Heart right ventricle (tissue), 16 donors: ENCODE data around the gene ZC3H8. TPM values are rescaled to one million over a fixed set of nuclear protein-coding genes. Genes with fewer than 3 reads are reported as not detected.

Source experiments
- ATAC-seq, 8 donors: fragments of 200-7000 bp; cut with Tn5 transposase; one replicate each; pipeline ENCODE4 v1.9.1; 2020; ENCODE audit warnings: mild to moderate bottlenecking in 8 of 8, moderate library complexity in 8 of 8, moderate number of reproducible peaks in 1 of 8
- DNase-seq, 2 donors: peaks; one replicate each; pipeline ENCODE4 v3.0.0-alpha.2; 2020
- H3K27ac ChIP-seq, 10 donors: fragments of 200-600 bp; sonication (generic) in 2 of 10; one replicate each; pipeline versions ENCODE4 v1.5.0 to v1.8.0; 2020 to 2022; ENCODE audit warnings: mild to moderate bottlenecking in 3 of 10
- H3K27me3 ChIP-seq, 7 donors: fragments of 200-600 bp; one replicate each; pipeline ENCODE4 v1.8.0; 2021 to 2022; ENCODE audit warnings: mild to moderate bottlenecking in 2 of 7
- H3K36me3 ChIP-seq, 9 donors: fragments of 200-600 bp; sonication (generic) in 1 of 9; one replicate each; pipeline versions ENCODE4 v1.5.0 to v1.8.0; 2020 to 2022; ENCODE audit warnings: mild to moderate bottlenecking in 2 of 9
- H3K4me1 ChIP-seq, 9 donors: fragments of 200-600 bp; sonication (generic) in 1 of 9; one replicate each; pipeline versions ENCODE4 v1.5.0 to v1.8.0; 2020 to 2022; ENCODE audit warnings: mild to moderate bottlenecking in 4 of 9
- H3K4me3 ChIP-seq, 10 donors: fragments of 200-600 bp; sonication (generic) in 2 of 10; one replicate each; pipeline versions ENCODE4 v1.5.0 to v1.8.0; 2020 to 2022; ENCODE audit warnings: mild to moderate bottlenecking in 7 of 10, moderate library complexity in 2 of 10
- H3K9me3 ChIP-seq, 11 donors: fragments of 200-600 bp in 10 of 11; sonication (generic) in 2 of 11; one replicate each; pipeline versions ENCODE4 v1.5.0 to v1.8.0; 2013 to 2022; ENCODE audit warnings: mild to moderate bottlenecking in 2 of 11, control low read depth in 1 of 11, moderate library complexity in 1 of 11
- WGBS, 2 donors: extraction: QIAGEN DNeasy Blood & Tissue Kit; methylation state at CpG; one replicate each; pipeline ENCODE4 v1.1.7; 2013; ENCODE audit warnings: inconsistent platforms in 1 of 2; 5-methylcytosine and 5-hydroxymethylcytosine counted together
- intact Hi-C, 10 donors: fragments of 100-400 bp; cut with DNase I; formaldehyde crosslinking; loops; one replicate each; pipeline versions ENCODE4 v1.11.1 to v1.14.2; 2022
- polyA plus RNA-seq, 2 donors: library from polyadenylated mRNA; stranded (reverse); fragments of 200-250 nt; gene quantifications; one replicate each; pipeline ENCODE4 v1.2.3, GENCODE V29; 2013
- total RNA-seq, 10 donors: library from RNA; stranded (reverse); fragmentation: NEBNext Ultra II Directional in 3 of 10; extraction: Animal tissue kit (Norgen Biotek cat#: 25700) in 3 of 10; gene quantifications; one replicate each; pipeline versions ENCODE4 v1.2.1 to v1.2.4, GENCODE V29; 2021 to 2023
- TF ChIP-seq, protein P1 (sequence below), 9 donors: fragments of 200-600 bp; sonication (generic) in 2 of 9; IDR thresholded peaks; one replicate each; pipeline versions ENCODE4 v1.5.0 to v1.8.0; 2021 to 2022; ENCODE audit warnings: antibody characterized with exemption in 9 of 9, mild to moderate bottlenecking in 5 of 9, moderate library complexity in 1 of 9
- donor health status: Arrhythmogenic right ventricular cardiomyopathy.
- donor health status: ischemic (EF 13 %, LVEDD 7.1; RV severe dilation, severe dysfunction).
- donor health status: healthy with polysubstance abuse.
- donor health status: DM: no; HTN: yes; CAD: no.
- donor health status: DM: no; HTN: no; CAD: no.
- donor health status: ischemic (EF 25% LVEDD 6.9; RV normal size, moderate dysfunction).
- donor health status: ischemic (EF 25% LVEDD 5.7; RV mildly dilated, moderate dysfunction).
- donor health status: healthy.
- donor health status: DM: yes; HTN: yes; CAD: no.
- donor health status: Ischemic cardiomyopathy.
- donor health status: ischemic (EF 35%, LVEDD 5.7; RV mildly dilated, moderate dysfunction).
- donor health status: nonischemic (EF 11% LVEDD 7.7; RV severe dilation, severe dysfunction).
- donor health status: DM: yes; HTN: yes; CAD: no.
- donor health status: PGD.
- donor health status: ischemic (EF 29% LVEDD 5.4; RV normal size, mild dysfunction).
- donor health status: nonischemic (EF 23%, LVEDD 6.1; RV moderate dilation, normal function).

The ZC3H8 gene
- total and polyA plus RNA-seq, 12 donors: 4.2 to 13.3 (median 9.8) TPM

DNA sequence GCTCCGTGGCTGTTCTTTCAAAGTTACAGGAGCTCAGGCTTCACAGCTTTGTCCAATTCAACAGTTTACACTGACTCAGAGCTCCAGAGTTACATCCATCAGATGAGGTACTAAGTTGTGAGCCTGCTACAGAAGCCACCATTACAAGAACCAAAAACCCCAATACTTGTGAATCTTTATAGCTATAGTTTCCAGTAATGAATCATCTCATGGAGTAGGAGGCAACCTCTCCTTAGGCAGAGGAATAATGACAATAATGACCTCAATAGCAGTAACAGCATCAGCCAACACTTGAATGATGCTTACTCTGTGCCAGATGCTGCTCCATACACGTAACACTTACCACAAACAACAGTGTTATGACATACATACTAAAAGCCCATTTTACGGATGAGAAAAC, 3.6 kb downstream of the ZC3H8 start:
- intact Hi-C loops: loop anchor here in 8 of 10 donors (10.0 kb wide), 6 partner anchors 64 to 356 kb away; partner anchors contain the start of genes TMEM87B (in 4 of the 8), CHCHD5 (in 1 of the 8), MERTK (in 1 of the 8) and RGPD8 (in 1 of the 8)

GRCh38 chr2:112244854-112245253, 10.0 kb downstream of the ZC3H8 start:
- H3K27ac ChIP-seq: no peak overlapping the region
- intact Hi-C loops: loop anchor here in 1 of 10 donors (10.0 kb wide), 1 partner anchor 120 kb away; no protein-coding TSS in a partner anchor
- ATAC-seq: no peak
- TF ChIP-seq, protein P1, sequence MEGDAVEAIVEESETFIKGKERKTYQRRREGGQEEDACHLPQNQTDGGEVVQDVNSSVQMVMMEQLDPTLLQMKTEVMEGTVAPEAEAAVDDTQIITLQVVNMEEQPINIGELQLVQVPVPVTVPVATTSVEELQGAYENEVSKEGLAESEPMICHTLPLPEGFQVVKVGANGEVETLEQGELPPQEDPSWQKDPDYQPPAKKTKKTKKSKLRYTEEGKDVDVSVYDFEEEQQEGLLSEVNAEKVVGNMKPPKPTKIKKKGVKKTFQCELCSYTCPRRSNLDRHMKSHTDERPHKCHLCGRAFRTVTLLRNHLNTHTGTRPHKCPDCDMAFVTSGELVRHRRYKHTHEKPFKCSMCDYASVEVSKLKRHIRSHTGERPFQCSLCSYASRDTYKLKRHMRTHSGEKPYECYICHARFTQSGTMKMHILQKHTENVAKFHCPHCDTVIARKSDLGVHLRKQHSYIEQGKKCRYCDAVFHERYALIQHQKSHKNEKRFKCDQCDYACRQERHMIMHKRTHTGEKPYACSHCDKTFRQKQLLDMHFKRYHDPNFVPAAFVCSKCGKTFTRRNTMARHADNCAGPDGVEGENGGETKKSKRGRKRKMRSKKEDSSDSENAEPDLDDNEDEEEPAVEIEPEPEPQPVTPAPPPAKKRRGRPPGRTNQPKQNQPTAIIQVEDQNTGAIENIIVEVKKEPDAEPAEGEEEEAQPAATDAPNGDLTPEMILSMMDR (IDR thresholded peaks at IDR 0.05): no peak
- no peaks in the 10 kb centered on the region for H3K9me3 ChIP-seq
- 96% methylated on average over 1 of the region's 1 CpG for WGBS, 2 donors
- H3K4me3 ChIP-seq: no peak overlapping the region
- peaks cover 0 to 80% (median 9%) of the 10 kb centered on the region in 9 donors for H3K36me3 ChIP-seq
- DNase-seq: no peak
- no peaks in the 10 kb centered on the region for H3K27me3 ChIP-seq
- no peaks in the 10 kb centered on the region for H3K4me1 ChIP-seq

More for the DNA sequence above, 3.6 kb downstream of the ZC3H8 start:
- H3K9me3 ChIP-seq: no peaks in the 10 kb centered on the region
- no peaks in the 10 kb centered on the region for H3K27me3 ChIP-seq
- H3K36me3 ChIP-seq: peaks cover 0 to 43% (median 9%) of the 10 kb centered on the region in 9 donors
- H3K4me1 ChIP-seq: peaks cover 0 to 33% (median 14%) of the 10 kb centered on the region in 9 donors
- DNase-seq (no peak), ATAC-seq (no peak)
- no peak overlapping the region for H3K4me3 ChIP-seq
- 85 to 89% methylated on average over 3 of the region's 3 CpGs for WGBS, 2 donors
- TF ChIP-seq, protein P1 (IDR thresholded peaks at IDR 0.05): no peak
- H3K27ac ChIP-seq: no peak overlapping the region

GRCh38 chr2:112243233-112243632, 11.6 kb downstream of the ZC3H8 start:
- Histone ChIP-seq H3K36me3 (peaks cover 0 to 64% (median 3%) of the 10 kb centered on the region in 9 donors), H3K27ac (no peak overlapping the region), H3K4me3 (no peak overlapping the region), H3K9me3 (no peaks in the 10 kb centered on the region), H3K27me3 (no peaks in the 10 kb centered on the region), H3K4me1 (peaks cover 0 to 3% (median 0%) of the 10 kb centered on the region in 9 donors)
- WGBS, 2 donors: 96% methylated on average over 4 of the region's 4 CpGs
- ATAC-seq: no peak
- TF ChIP-seq, protein P1 (IDR thresholded peaks at IDR 0.05): no peak
- DNase-seq: no peak
- intact Hi-C loops: loop anchor here in 1 of 10 donors (10.0 kb wide), 1 partner anchor 118 kb away; no protein-coding TSS in a partner anchor

GRCh38 chr2:112242384-112242783, 12.5 kb downstream of the ZC3H8 start:
- WGBS, 2 donors: 89 to 93% methylated on average over 3 of the region's 3 CpGs
- ATAC-seq (no peak), DNase-seq (no peak)
- Histone ChIP-seq H3K27me3 (no peaks in the 10 kb centered on the region), H3K36me3 (peaks cover 0 to 56% (median 0%) of the 10 kb centered on the region in 9 donors), H3K27ac (no peak overlapping the region), H3K9me3 (no peaks in the 10 kb centered on the region), H3K4me3 (no peak overlapping the region), H3K4me1 (peaks cover 0 to 3% (median 0%) of the 10 kb centered on the region in 9 donors)
- intact Hi-C loops: loop anchor here in 1 of 10 donors (10.0 kb wide), 1 partner anchor 118 kb away; no protein-coding TSS in a partner anchor
- TF ChIP-seq, protein P1 (IDR thresholded peaks at IDR 0.05): no peak
